HG03064 (cell line): ENCODE results near the gene IGF2R.
"Not testable (repeated sequence)": the region's sequence is repeated elsewhere in the genome, so short reads cannot be mapped to it uniquely, and the experiment has no call there.

Experiments used
- ATAC-seq: cut with Tn5 transposase; IDR thresholded peaks from one replicate; pipeline ENCODE4 v1.9.1; 2021; ENCODE audit warnings: low read depth; ENCODE audit not compliant: unreplicated experiment

The IGF2R gene

DNA sequence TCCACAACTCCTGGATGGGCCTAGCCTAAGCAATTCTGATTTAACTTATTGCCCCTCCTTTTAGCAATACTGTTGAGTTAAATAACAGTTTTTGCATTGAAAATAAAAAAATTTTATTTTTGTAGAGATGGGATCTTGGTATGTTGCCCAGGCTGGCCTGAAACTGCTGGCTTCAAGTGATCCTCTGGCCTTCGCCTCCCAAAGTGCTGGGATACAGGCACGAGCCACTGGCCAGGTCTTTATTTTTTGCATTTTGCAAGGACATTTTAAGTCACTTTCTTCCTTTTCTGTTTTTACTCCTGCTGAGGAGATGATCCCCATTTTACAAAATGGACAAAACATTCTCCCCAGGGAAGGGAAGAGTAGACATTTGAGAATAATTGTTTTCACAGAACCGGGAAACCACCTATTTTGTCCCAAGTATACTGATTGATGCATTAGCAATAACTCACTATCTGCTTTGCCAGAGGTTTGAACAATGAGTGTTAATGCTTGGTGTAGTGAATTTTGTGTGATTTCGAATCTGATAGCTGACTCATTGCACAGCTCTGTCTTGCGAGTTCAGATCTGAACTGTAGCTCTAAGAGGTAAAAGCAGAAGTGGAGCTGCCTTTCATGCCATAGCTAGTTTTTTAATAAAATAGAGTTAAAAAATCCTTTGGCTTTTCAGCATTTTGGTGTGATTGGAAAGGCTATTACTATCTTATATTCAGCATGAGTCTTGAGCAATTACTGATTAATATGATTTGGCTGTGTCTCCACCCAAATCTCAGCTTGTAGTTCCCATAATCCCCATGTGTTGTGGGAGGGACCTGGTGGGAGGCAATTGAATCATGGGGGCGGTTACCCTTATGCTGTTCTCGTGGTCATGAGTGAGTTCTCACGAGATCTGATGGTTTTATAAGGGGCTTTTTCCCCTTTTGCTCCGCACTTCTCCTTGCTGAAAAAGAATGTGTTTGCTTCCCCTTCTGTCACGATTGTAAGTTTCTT, 20.9 kb downstream of the IGF2R start:
- ATAC-seq: peak; percentile 71

DNA sequence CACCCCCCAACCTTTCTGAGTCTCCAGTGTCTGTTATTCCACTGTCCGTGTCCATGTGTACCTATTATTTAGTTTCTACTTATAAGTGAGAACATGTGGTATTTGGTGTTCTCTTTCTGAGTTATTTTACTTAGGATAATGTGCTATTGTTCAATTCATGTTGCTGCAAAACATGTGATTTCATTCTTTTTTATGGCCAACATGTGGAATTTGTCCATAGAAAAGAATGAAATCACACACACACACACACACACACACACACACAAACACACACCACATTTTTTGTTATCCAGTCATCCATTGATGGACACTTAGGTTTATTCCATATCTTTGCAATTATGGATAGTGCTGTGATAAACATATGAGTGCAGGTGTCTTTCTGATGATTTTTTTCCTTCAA, 23.5 kb downstream of the IGF2R start:
- ATAC-seq: no peak

DNA sequence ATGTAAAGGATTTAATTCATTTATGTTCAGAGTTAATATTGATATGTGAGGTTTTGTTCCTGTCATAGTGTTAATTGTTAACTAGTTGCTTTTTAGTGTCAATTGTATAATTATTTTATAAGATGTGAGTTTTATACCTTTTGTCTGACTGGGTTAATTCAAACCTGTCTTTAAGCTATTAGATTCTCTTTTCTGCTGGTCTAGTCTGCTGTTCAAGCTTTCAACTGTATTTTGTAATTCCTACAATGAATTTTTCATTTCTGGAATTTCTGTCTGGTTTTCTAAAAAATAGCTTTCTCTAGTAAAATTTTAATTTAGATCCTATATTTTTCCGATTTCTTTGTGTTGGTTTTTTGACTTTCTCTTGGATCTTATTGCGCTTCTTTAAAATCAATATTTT, 26.5 kb downstream of the IGF2R start:
- no peak for ATAC-seq

DNA sequence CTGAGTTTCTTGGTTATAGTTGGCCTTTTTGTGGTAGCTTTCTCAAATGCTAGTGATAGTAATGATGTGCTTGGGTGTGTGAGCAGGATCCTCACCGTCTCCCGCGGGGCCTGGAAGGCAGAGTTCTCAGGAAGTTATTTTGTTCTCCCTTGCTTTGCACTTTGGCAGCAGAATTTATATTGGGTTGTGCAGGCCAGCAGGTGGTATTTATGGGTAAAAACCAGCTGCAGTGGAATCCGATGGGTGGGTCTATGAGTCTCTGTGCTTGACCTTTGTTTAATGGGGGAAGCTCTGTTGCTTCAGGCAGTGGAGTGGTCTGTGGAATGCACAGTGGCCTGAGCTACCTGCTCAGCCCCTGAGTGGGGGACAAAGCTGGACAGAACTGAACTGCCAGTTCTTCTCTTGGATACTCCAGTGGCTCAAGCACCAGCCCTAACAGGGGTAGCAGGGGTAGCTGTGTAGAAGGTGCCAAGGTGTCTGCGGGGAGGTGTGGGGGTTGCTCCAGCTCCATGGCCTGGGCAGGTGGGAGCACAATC, 27.3 kb downstream of the IGF2R start:
- no peak for ATAC-seq

DNA sequence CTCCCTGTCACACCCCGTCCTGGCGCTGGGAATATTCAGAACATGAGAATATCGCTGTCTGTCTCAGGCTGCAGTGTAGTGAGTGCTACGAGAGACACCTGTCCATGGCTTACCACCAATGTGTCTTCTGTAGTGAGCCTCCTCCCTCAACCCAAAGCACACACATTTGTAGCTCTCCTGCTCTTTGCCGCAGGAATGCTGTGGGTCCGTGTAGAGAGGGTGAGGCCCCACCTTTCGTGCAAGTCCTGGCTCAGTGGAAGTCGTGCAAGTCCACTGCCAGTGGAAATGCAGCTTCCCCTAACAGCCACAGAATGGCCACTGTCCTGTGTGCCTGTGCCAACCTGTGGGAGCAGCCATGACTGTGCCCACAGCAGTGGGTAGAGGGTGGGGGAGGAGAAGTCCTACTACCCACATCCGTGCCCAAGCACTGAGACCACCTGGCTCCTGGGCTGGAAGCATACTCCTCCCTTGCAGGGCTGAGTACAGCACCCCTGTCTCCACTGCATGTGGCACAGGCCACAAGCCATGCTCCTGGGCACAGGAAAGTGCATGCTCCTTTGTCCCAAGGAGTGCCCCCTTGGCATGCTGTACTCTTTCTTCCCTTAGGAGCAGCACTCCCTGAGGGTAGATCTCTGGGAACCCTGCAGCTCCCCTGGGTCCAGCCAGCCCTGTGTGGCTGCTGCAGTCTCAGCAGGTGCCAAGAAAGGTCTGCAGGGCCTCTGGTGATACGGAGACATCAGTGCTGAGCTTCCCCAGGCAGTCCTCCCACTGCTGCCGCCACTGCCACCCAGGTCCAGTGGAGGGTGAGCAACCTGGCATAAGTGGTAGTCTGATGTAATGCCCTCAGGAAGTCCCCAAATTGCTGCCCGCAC, 28.0 kb downstream of the IGF2R start:
- no peak for ATAC-seq

DNA sequence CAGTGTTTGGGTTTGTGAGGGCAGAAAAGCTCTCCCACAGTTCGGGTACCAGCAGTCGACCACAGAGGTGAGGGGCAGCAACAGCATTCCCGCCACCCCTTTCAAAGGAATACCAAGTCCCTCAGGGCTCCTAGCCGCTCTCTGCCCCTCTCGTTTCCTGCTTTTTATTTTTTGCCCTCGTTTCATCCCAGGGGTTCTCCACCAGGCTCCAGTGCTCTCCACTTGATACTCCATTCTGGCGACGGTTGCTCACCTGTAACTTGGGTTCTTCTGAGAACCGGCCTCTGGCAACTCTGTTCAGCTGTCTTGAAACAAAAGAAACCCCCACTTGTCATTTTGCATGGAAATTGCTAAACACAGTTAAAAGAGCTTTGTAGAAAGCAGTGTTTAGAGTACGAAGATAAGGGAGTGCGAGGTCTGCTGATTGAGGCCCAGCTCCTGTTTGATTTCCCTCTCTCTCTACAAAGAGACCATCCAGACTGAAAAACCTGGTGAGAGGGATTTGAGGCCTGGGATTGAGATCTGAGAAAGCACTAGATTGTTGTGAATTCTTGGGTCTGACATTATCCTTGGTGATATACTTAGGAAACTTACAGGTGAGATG, 28.7 kb downstream of the IGF2R start:
- ATAC-seq: no peak

DNA sequence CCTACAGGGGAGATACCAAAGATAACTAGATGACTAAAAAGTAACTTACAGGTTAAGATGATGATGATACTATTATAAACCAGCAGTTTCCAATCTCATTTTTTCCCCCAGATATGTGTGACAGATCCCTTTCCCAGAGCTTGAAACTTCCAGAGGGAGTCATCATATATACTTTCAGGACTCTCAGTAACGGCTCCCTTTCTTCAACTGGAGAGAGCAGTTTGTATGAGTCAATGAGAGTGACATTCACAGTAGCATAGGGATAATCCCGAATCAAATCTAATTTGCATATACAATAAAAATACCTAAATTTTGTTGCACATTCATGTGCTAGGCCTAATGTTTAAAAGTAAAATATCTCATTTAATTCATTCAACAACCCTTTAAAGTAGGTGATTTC, 29.7 kb downstream of the IGF2R start:
- no peak for ATAC-seq

DNA sequence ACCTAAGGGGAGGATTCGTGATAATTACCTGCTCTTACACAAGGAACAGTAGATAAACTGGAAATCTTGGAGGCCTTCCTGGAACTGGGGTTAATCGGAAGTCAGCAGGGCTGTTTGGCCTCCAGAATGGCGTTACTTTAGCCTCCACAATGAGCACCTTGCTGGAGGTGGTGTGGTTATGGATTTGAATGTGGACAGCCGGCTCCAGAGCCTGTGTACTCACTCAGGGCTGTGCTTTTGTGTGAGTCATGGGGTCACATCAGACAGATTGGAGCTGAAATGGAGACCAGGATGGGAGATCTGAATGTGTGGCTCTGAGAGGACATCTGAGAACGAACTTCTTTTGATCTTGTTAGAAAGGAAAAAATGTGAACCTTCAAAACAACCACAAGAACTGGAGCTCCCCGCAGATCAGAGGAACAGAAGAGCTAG, 30.4 kb downstream of the IGF2R start:
- ATAC-seq: no peak

DNA sequence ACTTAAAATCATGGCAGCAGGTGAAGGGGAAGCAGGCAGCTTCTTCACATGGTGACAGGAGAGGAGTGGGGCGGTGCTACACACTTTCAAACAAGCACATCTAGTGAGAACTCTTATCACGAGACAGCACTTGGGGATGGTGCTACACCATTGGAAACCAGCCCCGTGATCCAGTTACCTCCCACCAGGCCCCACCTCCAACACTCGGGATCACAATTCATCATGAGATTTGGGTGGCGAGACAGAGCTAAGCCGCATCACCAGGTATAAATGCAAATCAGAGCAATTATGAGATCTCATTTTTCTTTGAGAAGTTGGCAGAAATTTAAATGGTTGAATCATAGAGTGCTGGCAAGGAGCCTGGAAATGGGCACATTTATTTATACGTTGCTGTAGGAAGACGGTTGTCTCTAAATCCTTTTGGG, 31.4 kb downstream of the IGF2R start:
- ATAC-seq: no peak

DNA sequence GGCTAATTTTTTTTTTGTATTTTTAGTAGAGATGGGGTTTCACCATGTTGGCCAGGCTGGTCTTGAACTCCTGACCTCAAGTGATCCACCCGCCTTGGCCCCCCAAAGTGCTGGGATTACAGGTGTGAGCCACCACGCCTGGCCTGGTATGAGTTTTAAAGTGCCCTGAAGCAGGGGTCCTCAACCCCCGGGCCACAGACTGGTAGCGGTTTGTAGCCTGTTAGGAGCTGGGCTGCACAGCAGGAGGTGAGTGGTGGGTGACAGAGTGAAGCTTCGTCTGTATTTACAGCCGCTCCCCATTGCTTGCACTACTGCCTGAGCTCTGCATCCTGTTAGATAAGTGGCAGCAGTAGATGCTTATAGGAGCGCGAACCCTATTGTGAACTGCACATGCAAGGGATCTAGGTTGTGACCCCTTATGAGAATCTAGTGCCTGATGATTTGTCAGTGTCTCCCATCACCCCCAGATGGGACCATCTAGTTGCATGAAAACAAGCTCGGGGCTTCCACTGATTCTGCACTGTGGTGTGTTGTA, 32.1 kb downstream of the IGF2R start:
- ATAC-seq: not testable (repeated sequence)

DNA sequence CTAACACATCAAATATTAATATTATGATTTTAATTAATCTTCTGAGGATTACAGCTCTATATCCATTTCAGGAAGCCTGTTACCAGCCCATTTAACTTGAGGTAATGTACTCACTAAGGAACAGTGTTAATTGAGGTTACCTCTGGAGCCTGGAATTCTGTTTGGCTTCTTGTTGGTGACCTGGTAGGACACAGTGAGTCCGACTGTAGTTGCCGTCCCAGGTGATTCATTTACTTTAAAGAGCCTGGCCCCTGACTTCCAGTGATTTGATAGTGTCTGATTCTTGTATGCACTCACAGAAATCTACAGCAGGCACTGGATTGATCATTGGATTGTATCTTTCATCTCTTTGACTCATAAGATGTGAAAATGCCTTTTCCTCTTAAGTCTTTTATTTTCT, 34.0 kb downstream of the IGF2R start:
- ATAC-seq: no peak

DNA sequence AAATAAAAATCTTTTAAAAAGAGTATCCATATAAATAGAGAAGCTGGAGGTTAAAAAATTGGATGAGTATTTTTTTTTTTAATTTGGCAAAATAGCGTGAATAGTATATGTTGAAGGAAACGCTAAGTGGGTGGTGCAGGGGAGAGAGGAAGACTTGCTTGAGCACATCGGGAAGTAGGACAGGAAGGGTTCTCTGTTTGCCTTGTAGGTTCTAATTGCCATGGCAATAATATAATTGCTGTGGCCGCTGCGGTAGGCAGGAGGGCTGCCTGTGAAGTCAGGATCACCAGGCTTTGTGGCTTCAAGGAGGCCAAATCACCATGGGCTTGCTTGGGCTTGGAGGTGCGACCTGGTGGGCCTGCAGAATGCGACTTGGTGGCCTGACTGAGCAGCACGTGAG, 35.1 kb downstream of the IGF2R start:
- ATAC-seq: no peak

DNA sequence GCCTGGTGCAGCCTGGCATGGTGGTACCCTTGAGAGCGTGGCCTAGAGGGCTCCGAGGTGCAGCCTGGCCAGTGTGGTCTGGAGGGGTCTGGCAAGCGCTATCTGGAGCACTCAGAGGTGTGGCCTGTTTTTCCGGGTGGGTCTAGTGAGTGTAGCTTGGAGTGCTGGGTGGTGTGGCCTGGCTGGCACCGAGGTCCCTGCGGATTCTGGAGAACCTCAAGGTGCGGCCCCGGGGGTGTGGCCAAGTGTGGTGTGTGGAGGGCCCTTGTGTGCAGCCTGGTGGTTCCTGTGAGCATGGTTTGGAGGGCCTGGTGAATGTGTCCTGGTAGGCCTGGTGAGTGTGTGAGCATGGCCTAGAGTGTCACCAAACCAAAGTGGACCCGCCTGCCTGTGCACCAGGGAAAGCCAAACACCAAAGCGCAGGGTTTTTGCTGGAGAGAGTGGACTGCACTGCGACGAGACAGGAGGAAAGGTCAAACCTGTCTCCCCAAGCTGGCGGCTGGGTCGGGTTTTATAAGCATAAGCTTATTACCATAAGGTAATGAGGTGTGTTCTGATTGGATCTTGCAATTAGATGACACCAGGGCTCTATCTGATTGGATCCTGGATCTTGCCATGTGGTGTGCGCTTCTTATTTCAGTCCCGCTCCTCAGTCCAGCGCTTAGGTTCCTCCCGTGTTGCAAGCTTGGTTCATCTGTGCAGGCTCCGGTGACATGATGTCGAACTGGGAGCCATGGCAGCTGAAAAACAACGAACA, 35.7 kb downstream of the IGF2R start:
- ATAC-seq: no peak

DNA sequence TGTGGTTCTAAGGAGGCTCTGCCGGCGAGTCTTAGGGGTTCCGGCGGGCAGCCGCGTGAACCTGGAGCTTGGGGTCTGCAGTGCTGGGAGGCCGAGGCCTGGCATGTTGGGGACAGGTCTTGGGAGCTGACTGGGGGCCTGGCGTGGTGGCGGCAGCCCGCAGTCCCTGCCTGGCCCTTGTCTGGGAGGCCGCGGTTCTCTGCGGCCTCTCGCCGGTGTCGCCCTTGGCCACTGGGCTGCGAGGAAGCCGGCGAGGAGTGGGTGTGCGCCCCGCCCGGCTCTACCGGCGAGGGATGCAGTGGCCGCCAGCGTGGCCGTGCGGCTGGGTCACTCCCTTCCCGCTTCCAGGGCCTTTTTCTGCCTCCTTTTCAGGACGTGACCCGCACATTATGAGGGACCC, 36.3 kb downstream of the IGF2R start:
- no peak for ATAC-seq

DNA sequence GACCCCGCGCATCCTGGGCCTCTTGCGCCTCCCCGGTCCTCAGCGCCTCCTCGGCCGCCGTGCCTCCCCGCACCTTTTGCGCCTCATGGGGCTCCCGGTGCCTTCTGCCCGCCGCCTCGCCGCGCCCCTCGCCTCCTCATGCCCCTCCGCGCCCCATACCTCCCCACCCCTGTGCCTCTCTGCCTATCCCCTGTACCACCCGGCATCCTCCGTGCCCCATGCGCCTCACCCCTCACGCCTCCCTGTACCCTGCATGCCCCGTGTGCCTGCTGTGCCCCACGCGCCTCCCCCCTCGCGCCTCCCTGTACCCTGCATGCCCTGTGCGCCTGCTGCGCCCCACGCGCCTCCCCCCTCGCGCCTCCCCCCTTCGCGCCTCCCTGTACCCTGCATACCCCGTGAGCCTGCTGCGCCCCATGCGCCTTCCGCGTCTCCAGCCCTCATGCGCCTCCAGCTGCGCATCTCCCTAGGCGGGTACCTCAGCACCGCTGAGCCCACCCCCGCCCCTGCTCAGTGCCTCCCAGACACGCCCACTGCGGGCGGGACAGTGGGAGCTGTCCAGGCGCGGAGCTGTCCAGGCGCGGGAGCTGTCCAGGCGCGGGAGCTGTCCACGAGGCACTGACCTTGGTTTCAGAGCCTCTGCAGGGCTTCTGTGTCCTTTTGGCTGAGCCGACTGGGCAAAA, 37.1 kb downstream of the IGF2R start:
- ATAC-seq: no peak

DNA sequence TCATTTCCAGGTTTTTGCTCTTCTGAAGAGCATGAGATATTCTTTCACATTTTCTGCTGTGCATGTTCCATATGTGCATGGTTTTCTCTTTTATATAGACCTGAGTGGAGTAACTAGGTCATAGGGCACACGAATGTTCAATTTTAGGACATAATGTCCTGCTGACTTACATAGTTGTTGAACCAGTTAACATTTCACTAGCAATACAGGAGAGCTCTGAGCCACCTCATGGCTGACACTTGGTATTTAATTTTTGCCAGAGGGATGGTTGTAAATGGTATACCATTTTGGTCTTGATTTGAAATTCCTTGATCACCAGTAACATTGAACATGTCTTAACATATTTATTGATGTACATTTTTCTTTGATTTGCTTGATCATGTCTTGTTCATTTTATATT, 38.3 kb downstream of the IGF2R start:
- no peak for ATAC-seq

DNA sequence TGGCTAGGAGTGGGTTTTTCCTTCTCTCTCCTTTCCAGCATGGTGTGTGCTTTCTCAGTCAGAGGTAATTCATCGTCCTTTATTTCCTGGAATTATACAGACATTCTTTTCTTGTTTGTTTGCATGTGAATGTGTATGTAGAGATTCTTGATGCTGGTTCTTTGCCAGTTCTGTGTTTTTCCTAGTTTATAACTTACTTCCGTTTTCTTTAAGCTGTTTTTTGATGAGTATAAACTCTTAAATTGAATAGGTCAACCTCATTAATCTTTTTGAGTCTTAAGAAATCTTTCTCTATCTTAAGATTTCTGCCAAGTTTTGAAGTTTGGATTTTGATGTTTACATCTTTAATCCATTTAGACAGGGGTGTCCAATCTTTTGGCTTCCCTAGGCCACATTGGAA, 38.7 kb downstream of the IGF2R start:
- ATAC-seq: no peak

DNA sequence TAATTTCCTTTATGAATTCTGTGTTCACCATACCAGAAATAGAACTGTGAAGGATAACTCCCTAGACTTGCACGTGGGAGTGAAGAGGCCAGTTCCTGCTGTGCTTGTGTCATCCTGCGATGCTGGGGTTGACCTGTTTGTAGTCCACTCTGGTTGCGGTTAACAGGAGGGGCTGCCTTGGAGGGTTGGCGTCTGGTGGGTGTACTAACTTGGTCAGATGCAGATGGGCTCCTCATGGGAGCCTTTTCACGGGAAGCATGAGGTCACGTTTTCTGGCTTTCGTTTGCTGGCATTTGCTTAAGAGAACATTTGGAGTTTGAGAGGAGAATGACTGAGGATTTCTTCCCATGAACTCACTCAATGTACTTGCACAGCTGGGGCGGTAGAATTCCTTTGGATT, 41.2 kb downstream of the IGF2R start:
- ATAC-seq: no peak
